Measurements from ENCODE around the gene GIT1. TPM values are rescaled to one million over a fixed set of nuclear protein-coding genes. Genes with fewer than 3 reads are reported as not detected.

GIT1 gene
- total RNA-seq, 6 experiments from 2014 or later = 24.1 to 29.7 (median 28.7) TPM

GRCh38 chr17:29533976-29534375 lies 55.5 kb downstream of the GIT1 start:
- Mint-ChIP-seq H3K4me3 (no peak overlapping the region), H3K27ac (no peak overlapping the region), H3K27me3 (ENCODE audit: insufficient read depth) (peaks cover under 1% of the 10 kb centered on the region), H3K4me1 (ENCODE audit: low read depth) (no peaks in the 10 kb centered on the region), H3K36me3 (ENCODE audit: low read depth) (peaks cover 17% of the 10 kb centered on the region; the same call in 1 of the 2 replicates), H3K9me3 (no peaks in the 10 kb centered on the region)
- TF ChIP-seq, protein P1, sequence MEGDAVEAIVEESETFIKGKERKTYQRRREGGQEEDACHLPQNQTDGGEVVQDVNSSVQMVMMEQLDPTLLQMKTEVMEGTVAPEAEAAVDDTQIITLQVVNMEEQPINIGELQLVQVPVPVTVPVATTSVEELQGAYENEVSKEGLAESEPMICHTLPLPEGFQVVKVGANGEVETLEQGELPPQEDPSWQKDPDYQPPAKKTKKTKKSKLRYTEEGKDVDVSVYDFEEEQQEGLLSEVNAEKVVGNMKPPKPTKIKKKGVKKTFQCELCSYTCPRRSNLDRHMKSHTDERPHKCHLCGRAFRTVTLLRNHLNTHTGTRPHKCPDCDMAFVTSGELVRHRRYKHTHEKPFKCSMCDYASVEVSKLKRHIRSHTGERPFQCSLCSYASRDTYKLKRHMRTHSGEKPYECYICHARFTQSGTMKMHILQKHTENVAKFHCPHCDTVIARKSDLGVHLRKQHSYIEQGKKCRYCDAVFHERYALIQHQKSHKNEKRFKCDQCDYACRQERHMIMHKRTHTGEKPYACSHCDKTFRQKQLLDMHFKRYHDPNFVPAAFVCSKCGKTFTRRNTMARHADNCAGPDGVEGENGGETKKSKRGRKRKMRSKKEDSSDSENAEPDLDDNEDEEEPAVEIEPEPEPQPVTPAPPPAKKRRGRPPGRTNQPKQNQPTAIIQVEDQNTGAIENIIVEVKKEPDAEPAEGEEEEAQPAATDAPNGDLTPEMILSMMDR (IDR thresholded peaks at IDR 0.05) = no peak
- no peak for DNase-seq

- H3K4me3 Mint-ChIP-seq = no peak overlapping the region
- H3K9me3 Mint-ChIP-seq = no peaks in the 10 kb centered on the region
- peaks cover 24% of the 10 kb centered on the region for H3K36me3 Mint-ChIP-seq (ENCODE audit: low read depth)
- peaks cover 1% of the 10 kb centered on the region; the same call in 1 of the 2 replicates for H3K27me3 Mint-ChIP-seq (ENCODE audit: insufficient read depth)
- peak; percentile 1 for DNase-seq
- TF ChIP-seq, protein P1 (IDR thresholded peaks at IDR 0.05) = no peak
- peaks cover 7% of the 10 kb centered on the region; the same call in 1 of the 2 replicates for H3K4me1 Mint-ChIP-seq (ENCODE audit: low read depth)
- no peak overlapping the region for H3K27ac Mint-ChIP-seq
Observed at GRCh38 chr17:29526322-29526721, 63.1 kb downstream of the GIT1 start.

- TF ChIP-seq, protein P1 (IDR thresholded peaks at IDR 0.05) = no peak
- Mint-ChIP-seq H3K4me1 (ENCODE audit: low read depth) (peaks cover 7% of the 10 kb centered on the region; the same call in 1 of the 2 replicates), H3K36me3 (ENCODE audit: low read depth) (peaks cover 18% of the 10 kb centered on the region), H3K4me3 (no peak overlapping the region), H3K27me3 (ENCODE audit: insufficient read depth) (peaks cover 1% of the 10 kb centered on the region; the same call in 1 of the 2 replicates), H3K27ac (no peak overlapping the region), H3K9me3 (no peaks in the 10 kb centered on the region)
- DNase-seq = no peak
Observed at GRCh38 chr17:29524692-29525091, 64.8 kb downstream of the GIT1 start.

Other genes starting within 250 kb of the GIT1 start
- gene TAOK1, start 199.3 kb downstream of the GIT1 start, total RNA-seq (2021; fragmentation: NEBNext Ultra II Directional; extraction: Animal tissue kit (Norgen Biotek cat#: 25700)) = 10 to 100 TPM; 72.0 to 82.6 (median 75.1) TPM
- gene ABHD15, start 22.6 kb downstream of the GIT1 start, total RNA-seq (2021; fragmentation: NEBNext Ultra II Directional; extraction: Animal tissue kit (Norgen Biotek cat#: 25700)) = 1 to 10 TPM; 6.4 to 9.8 (median 7.0) TPM
- 10 to 100 TPM; 31.3 to 36.6 (median 35.3) TPM for gene TP53I13, start 20.9 kb downstream of the GIT1 start, total RNA-seq (2021; fragmentation: NEBNext Ultra II Directional; extraction: Animal tissue kit (Norgen Biotek cat#: 25700))
- gene ANKRD13B, start 3.5 kb upstream of the GIT1 start, total RNA-seq (2021; fragmentation: NEBNext Ultra II Directional; extraction: Animal tissue kit (Norgen Biotek cat#: 25700)) = 1 to 10 TPM; 1.9 to 4.3 (median 3.0) TPM
- gene CORO6, start 33.3 kb upstream of the GIT1 start, total RNA-seq (2021; fragmentation: NEBNext Ultra II Directional; extraction: Animal tissue kit (Norgen Biotek cat#: 25700)) = 1 to 10 TPM; 4.6 to 6.1 (median 5.4) TPM